22Rv1 (cell line): Measurements from ENCODE around the gene ACOX1.

Source experiments
- ZFX ChIP-seq: fragments of 450-650 bp; IDR thresholded peaks from 2 replicates; pipeline ENCODE4 v1.6.1; 2017; ENCODE audit warnings: antibody characterized with exemption, borderline replicate concordance
- TF ChIP-seq, protein P1 (sequence below): fragments of 450-650 bp; IDR thresholded peaks from 2 replicates; pipeline ENCODE4 v1.5.1; 2017; ENCODE audit warnings: mild to moderate bottlenecking

DNA sequence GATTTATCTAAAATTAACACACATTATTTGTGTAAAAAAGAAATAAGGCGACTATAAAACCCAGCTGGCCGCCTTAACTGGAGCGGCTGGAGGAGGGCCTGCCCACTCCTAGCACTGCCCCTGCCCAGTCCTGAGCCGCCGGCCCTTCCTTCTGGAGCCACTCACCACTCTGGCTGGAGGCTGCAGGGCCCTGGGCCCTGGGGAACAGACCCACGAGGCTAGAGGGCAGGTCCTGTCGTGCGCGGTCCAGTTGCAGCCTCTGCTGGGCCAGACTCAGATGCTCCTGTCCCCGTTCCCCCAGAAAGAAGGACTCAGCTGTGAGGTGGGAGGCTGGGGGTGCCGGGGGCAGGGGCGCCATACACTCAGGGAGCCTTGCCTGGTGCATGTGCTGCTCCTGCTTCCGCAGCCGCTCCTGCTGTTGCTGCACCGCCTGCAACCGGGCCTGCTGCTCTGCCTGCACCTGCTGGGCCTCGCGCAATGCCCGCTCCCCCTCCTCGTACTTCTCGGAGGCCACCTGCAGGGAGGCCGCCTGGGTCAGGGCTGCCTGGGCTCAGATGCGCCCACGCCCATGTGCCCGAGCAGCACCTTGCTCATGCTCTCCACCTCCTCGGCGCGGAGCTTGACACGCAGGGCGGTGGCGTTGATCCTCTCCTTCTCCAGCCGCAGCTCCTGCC lies 65.3 kb downstream of the ACOX1 start:
- TF ChIP-seq, protein P1, sequence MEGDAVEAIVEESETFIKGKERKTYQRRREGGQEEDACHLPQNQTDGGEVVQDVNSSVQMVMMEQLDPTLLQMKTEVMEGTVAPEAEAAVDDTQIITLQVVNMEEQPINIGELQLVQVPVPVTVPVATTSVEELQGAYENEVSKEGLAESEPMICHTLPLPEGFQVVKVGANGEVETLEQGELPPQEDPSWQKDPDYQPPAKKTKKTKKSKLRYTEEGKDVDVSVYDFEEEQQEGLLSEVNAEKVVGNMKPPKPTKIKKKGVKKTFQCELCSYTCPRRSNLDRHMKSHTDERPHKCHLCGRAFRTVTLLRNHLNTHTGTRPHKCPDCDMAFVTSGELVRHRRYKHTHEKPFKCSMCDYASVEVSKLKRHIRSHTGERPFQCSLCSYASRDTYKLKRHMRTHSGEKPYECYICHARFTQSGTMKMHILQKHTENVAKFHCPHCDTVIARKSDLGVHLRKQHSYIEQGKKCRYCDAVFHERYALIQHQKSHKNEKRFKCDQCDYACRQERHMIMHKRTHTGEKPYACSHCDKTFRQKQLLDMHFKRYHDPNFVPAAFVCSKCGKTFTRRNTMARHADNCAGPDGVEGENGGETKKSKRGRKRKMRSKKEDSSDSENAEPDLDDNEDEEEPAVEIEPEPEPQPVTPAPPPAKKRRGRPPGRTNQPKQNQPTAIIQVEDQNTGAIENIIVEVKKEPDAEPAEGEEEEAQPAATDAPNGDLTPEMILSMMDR: no peak
- TF ChIP-seq ZFX: no peak
